Suppressor macrophage treated with lipopolysaccharide for 1 hour (primary cell): ENCODE data around the gene JPT2.

Experiments used
- DNase-seq, 3 donors: peaks; one replicate each; pipeline ENCODE4 v3.0.0-alpha.2; 2020 to 2022

The JPT2 gene

DNA sequence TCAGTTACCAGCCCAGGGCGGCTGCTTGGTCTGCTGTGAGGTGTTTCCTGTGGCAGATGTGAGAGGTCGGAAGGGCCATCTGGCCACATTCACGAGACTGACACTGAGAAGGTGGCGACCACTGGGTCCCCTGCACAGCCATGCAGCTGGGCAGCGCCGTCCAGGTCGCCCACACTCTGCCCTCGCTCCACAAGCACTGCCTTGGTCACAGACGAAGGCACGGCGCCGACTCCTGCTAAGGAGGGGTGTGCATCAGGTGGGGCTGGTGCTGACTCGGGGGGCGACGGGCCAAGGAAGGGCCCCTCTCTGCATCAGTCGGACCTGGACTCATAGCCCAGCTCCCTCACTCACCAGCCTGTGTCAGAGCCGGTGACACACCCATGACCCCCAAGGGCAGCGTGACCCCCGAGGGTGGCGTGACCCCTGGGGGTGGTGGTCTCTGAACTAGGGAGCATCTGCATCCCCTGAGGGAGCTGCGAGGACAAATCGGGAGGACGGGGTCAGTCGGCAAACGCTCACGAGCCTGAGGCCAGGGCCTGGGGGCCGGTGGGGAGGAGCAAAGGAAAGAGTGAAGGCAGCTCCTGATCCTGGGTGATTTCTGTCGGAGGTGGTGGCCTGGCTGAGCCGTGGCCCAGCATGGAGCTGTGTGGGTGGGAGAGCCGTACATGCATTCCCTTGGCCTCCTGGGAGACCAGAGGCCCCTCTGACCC lies 62.9 kb downstream of the JPT2 start:
- DNase-seq = no peak

DNA sequence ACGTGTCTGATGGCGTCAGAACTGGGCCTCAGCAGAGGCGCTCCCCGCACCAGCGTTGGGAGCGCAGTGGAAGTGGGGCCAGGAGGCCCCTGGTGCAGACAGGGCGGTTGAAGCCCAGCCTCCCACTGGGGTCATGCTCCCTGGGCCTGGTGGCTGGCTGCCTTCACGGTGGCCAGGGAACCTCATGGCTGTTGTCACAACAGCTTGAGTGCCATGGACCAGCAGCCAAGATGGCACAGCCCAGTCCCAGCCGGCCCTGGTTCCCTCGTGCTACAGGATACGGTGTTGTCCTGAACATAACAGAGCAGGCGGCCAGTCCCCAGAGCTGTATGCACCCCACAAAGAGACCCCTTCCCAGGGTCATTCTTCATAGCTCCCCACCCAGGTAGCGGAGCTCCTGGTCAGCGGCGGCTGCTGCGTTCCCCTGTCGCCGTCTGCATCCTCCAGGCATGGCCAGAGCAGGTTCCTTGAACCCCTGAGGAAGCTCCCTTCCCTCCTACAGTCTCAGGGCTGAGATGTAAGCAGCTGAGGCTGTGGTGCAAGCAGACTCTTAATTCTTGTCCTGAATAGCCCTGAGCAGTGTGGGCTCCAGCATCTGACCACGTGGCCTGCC lies 63.6 kb downstream of the JPT2 start:
- no peak for DNase-seq

DNA sequence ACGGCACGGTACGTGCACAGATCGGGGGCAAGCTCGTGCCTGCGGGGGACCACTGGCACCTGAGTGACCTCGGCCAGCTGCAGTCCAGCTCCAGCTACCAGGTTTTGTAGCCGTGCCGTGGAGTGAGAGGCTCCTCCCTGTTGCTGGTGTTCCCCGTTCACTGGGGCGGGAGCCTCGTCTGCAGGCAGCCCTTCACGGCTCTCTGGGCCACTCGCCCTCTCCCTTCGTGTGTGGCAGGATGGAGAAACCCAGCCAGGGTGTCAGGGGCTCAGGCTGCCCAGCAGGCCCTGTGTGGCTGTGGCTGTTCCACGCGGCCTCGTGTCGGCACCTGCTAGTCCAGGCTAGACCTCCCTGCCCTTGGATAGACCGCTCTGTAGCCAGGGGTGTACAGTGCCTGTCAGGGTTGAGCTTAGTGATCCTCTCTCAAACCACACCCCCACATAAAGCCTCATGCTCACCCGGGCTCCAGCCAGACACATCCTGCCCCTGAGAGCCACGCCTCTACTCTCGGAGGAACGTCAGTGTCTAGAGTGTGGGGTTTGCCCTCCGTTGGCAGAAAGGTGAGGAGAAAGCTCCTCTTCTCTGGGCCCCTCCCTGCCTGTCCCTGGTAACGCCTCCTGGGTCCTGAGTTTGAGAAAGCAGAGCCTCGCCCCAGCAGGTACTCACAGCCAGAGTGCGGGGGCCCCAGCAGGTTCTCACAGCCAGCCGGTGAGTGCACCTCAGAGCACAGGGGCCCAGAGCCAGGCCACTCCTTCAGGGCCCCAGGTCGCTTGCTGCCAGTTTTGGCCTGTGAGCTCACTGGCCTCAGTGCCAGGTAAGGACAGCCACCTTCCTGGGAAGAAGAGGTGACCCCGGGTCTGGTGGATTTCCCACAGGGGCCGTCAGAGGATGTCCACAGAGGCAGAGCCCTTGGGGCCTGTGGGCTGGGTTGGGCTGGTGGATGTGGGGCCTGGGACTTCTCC lies 65.6 kb downstream of the JPT2 start:
- DNase-seq = no peak

DNA sequence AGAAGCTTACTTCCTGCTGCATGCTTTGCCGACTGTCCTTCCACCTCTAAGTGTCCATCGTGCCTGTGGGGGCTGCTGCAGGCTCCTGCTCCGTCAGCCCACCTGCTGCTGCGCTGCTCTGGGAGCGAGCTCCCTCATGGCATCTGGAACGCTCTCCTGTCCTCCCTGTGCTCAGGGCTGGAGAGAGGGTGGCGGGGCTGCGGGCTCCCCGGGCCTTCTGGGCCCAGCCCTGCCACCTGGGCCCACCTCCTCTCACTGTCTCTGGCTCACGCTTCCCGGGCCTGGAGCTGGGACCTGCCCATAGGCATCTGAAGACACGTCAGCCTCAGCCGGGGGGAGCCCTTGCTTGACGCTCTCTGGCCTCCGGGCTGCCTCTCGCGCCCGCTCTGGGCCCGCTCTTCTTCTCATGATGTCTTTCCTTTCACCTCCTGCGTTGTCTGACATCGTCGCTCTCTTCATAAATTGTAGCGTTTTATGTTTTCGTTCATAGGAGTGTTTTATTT lies 66.3 kb downstream of the JPT2 start:
- DNase-seq = no peak

DNA sequence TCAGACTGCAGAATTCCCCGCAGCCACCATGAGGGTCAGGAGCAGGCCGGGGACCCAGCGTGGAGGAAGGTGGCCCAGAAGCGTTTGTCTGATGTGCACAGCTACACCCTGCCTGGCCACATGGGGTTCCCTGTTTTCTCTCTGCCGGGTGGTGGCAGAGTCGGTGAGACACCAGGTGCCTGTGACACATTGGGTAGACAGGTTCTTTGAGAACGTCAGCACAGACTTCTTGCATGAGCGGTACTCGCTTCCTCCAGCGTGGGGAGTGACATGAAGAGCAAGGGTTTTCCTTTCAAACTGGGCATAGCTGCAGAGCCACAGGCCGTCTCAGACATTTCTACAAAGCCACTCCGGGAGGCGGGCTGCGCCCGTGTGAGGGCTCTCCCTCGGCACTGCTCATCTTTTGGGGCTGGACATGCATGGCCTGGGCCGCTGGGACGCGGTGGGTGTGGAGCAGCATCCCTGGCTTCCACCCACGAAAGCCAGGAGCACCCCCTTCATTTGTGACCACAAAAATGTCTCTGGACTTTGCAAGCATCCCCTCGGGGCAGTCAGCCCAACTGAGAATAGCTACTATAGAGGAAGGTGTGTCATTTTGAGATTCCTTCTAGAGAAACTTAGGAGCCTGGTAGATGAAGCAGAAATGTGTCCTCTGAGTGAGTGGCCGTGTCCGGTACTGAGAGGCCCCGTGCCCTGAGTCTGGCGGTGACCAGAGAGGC lies 67.3 kb downstream of the JPT2 start:
- DNase-seq = no peak

DNA sequence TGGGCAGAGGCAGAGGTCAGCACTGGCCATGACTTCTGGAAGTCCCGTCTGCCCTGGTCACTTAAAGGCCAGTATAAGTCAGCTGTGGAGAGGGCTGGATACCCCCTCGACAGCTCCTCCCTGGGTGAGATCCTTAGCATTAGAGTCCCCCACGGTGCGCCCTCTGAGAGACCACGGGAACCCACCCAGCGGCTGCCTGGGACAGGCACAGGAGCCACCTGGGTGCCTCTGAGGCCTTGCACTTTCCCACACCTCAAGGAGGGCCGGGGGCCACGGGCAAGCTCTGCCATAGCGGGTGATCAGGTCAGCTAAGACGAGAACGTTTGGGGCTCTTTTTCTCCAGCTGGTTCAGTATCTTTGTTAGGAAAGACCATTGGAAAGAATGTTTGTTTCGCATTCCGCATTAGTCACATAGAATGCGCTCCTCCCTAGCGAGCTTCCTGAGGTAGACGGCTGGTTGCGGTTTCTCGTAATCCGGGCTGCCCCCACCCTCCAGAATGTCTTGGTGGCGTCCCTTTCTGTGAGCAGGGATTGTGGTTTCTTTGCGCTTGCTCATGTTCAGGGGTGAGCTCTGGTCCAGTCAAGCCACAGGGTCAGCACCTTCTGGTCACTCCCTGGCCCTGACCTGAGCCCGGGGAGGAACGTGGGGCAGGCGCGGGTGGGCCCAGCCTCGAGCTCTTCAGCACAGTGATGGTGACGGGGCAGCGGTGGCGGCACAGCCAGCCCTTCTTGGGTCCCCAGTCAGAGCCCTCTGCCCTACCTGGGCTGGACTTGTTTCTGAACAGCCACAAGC lies 68.0 kb downstream of the JPT2 start:
- DNase-seq = no peak

DNA sequence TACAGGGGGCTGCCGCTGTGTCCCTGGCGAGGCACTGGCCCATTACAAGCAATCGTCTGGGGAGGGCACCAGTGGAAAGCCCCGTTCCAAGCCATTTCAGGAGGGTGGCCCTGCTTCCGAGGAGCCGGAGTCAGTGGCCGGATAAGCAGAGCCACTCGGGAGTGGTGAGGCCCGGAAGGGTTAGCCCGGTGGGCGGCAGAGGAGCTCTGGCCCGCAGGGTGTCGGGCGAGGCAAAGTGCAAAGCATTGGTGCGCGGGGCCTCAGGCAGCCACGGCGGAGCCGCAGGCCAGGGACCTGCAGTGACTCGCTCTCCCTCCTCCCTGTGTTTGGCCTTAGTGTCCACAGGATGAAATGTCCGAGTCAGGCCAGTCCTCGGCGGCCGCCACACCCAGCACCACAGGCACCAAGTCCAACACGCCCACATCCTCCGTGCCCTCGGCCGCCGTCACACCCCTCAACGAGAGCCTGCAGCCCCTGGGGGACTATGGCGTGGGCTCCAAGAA lies 68.7 kb downstream of the JPT2 start:
- no peak for DNase-seq

DNA sequence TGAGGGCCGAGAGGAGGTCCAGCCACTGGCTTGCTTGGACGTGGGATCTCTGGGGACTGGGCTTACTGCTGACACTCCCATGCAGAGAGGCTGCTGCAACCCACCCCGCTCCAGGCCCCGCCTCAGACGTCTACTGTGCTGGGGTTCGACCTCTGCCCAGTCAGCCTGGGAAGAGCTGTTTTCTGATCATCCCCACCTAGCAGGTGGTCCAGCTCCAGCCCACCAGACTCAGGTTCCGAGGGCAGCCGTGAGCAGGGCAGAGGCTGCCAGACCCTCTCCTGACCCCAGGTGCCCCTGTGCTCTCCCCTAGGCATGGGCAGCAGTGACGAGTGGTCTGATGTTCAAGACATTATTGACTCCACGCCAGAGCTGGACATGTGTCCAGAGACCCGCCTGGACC lies 69.9 kb downstream of the JPT2 start:
- DNase-seq = no peak

DNA sequence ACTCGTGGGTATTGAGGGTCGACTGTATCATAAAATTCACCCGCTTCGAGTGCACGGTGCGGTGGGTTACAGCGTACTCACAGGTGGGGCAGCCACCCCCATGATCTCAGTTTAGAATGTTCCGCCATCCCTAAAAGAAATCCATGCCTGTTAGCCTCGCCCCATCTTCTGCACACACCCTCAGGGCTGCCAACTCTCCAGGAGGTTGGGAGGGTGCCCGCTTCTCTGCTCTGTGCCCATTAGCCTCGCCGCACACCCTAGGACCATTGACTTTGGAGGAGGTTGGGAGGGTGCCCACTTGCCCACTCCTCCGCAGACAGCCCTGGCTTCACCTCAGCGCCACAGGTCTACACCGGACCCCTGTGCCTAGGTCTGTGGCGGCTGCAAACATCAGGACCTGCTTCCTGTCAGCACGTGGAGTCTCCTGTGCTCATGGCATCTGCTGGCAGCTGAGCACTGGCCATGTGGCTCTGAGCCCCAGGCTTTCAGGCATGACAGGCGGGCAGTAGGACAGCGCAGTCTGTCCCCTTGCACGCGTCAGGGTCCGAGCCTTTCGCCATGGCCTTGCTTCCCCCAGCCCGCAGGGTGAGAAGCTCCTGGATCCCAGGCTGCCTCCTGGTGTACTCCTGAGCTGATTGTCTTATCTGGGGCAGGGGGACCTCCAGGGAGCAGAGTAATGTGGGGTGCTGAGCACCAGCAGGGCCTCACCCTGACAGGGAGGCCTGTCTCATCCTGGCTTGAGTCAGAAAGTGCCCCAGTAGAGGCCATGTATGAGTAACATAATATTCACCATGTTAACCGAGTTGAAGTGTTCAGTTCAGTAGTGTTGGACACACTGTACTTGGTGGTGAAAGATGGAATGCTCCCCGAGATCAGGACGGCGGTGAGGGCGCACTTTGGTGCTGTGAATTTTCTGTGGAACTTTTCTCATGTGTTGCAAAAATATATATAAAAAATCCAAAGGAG lies 71.4 kb downstream of the JPT2 start:
- no peak for DNase-seq
